HG03520 (cell line): ENCODE results near the gene DHRS12.

Experiments
- ATAC-seq: cut with Tn5 transposase; IDR thresholded peaks from one replicate; pipeline ENCODE4 v1.9.1; 2021; ENCODE audit warnings: mild to moderate bottlenecking, moderate library complexity; ENCODE audit not compliant: unreplicated experiment

Gene DHRS12

GRCh38 chr13:51784097-51784496 lies 19.9 kb downstream of the DHRS12 start:
- ATAC-seq, result no peak

- no peak for ATAC-seq
These were observed 20.4 kb downstream of the DHRS12 start for GRCh38 chr13:51783428-51784094.

GRCh38 chr13:51782026-51782710 lies 21.8 kb downstream of the DHRS12 start:
- no peak for ATAC-seq

- no peak for ATAC-seq
These were observed 22.5 kb downstream of the DHRS12 start for GRCh38 chr13:51781246-51782022.

GRCh38 chr13:51780099-51780498 lies 23.9 kb downstream of the DHRS12 start:
- no peak for ATAC-seq

GRCh38 chr13:51778392-51778791 lies 25.6 kb downstream of the DHRS12 start:
- no peak for ATAC-seq

- ATAC-seq, result no peak
These were observed 26.0 kb downstream of the DHRS12 start for GRCh38 chr13:51777921-51778320.

GRCh38 chr13:51776179-51776578 lies 27.8 kb downstream of the DHRS12 start:
- ATAC-seq, result no peak

- no peak for ATAC-seq
These were observed 30.4 kb downstream of the DHRS12 start for GRCh38 chr13:51773515-51773914.

- ATAC-seq, result no peak
These were observed 31.2 kb downstream of the DHRS12 start for GRCh38 chr13:51772781-51773180.

GRCh38 chr13:51772105-51772455 lies 31.9 kb downstream of the DHRS12 start:
- ATAC-seq, result no peak

GRCh38 chr13:51771418-51772104 lies 32.4 kb downstream of the DHRS12 start:
- ATAC-seq, result no peak

- ATAC-seq, result no peak
These were observed 33.1 kb downstream of the DHRS12 start for GRCh38 chr13:51770681-51771417.

- no peak for ATAC-seq
These were observed 33.8 kb downstream of the DHRS12 start for GRCh38 chr13:51770160-51770559.

GRCh38 chr13:51769455-51770127 lies 34.4 kb downstream of the DHRS12 start:
- ATAC-seq, result no peak

- ATAC-seq, result no peak
These were observed 35.0 kb downstream of the DHRS12 start for GRCh38 chr13:51768976-51769375.

GRCh38 chr13:51768378-51768921 lies 35.5 kb downstream of the DHRS12 start:
- no peak for ATAC-seq

GRCh38 chr13:51767100-51767499 lies 36.9 kb downstream of the DHRS12 start:
- no peak for ATAC-seq

GRCh38 chr13:51765142-51765515 lies 38.8 kb downstream of the DHRS12 start:
- ATAC-seq, result no peak
